Neural progenitor cell (in vitro differentiated cells): ENCODE measurements around the gene ARFGAP3.

Experiments used
- EZH2phosphoT487 ChIP-seq: fragments of 200-600 bp; sonication (generic); IDR thresholded peaks from 2 replicates; pipeline ENCODE4 v1.6.1; 2017; ENCODE audit warnings: antibody characterized with exemption
- TF ChIP-seq, protein P1 (sequence below): fragments of 200-600 bp; sonication (generic); IDR thresholded peaks from 2 replicates; pipeline ENCODE4 v1.5.1; 2017; ENCODE audit warnings: antibody characterized with exemption, mild to moderate bottlenecking

DNA sequence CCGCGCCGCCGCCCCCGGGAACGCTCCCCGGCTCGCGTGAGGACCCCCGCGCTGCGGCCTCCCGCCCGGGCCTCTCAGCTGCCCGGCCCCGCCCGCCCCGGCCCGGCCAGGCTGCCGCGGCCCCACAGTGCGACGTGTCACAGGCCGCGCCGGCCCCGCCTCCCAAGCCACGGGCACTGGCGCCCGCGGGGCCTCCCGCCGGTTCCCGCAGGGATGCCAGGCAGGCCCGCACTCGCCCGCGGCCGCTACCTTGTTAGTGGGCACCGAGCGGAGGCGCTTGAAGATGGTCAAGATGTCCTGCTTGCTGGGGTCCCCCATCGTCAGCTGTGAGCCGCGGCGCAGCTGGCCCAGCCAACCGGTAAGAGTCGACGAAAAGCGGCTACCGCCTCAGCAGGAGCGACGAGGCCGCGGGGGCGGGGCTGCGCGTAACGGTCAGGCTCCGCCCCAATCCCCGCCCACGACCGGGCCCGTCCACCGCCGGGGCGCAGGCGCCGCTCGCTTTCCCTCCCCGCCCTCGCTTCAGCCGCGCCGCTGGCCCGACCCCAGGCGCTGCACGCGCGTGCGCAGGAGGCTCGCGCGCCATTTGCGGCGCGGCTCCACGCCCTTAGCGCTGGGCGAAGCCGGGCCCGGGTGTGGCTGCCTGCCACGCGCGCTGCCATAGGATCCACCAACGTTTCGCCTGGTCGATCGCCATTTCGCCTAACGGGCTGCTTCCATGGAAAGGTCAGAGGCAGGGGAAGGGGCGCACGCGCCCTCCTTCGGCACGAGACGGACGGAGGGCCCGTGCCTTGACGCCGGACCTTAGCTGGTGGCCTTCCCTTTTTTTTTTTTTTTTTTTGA, at the start of gene ARFGAP3:
- TF ChIP-seq, protein P1, sequence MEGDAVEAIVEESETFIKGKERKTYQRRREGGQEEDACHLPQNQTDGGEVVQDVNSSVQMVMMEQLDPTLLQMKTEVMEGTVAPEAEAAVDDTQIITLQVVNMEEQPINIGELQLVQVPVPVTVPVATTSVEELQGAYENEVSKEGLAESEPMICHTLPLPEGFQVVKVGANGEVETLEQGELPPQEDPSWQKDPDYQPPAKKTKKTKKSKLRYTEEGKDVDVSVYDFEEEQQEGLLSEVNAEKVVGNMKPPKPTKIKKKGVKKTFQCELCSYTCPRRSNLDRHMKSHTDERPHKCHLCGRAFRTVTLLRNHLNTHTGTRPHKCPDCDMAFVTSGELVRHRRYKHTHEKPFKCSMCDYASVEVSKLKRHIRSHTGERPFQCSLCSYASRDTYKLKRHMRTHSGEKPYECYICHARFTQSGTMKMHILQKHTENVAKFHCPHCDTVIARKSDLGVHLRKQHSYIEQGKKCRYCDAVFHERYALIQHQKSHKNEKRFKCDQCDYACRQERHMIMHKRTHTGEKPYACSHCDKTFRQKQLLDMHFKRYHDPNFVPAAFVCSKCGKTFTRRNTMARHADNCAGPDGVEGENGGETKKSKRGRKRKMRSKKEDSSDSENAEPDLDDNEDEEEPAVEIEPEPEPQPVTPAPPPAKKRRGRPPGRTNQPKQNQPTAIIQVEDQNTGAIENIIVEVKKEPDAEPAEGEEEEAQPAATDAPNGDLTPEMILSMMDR, result no peak
- no peak for TF ChIP-seq EZH2phosphoT487
